Neural progenitor cell (in vitro differentiated cells): ENCODE measurements around the gene NR1H3. TPM values are rescaled to one million over a fixed set of nuclear protein-coding genes. Genes with fewer than 3 reads are reported as not detected.

Experiments used
- DNase-seq: peaks from one replicate; pipeline ENCODE4 v3.0.0-alpha.2; 2016; ENCODE audit warnings: low spot score
- H2AFZ ChIP-seq: fragments of 200-600 bp; sonication (generic); replicated peaks from 2 replicates; pipeline ENCODE4 v1.6.1; 2016; ENCODE audit warnings: antibody characterized with exemption
- H3F3A ChIP-seq: fragments of 200-600 bp; sonication (generic); 2 replicates; pipeline ENCODE4 v1.6.1; 2016; ENCODE audit warnings: antibody characterized with exemption, low read depth
- H3K27ac ChIP-seq: fragments of 200-600 bp; sonication (generic); 2 replicates; pipeline ENCODE4 v1.5.1; 2016; ENCODE audit warnings: mild to moderate bottlenecking
- H3K27me3 ChIP-seq: fragments of 200-600 bp; sonication (generic); 2 replicates; pipeline ENCODE4 v1.6.1; 2016; ENCODE audit warnings: mild to moderate bottlenecking, moderate library complexity
- H3K36me3 ChIP-seq: fragments of 200-600 bp; sonication (generic); 2 replicates; pipeline ENCODE4 v1.5.1; 2016
- H3K4me1 ChIP-seq: fragments of 200-600 bp; sonication (generic); 2 replicates; pipeline ENCODE4 v1.6.1; 2016; ENCODE audit warnings: mixed run types
- H3K4me2 ChIP-seq: fragments of 200-600 bp; sonication (generic); 2 replicates; pipeline ENCODE4 v1.6.1; 2016
- H3K4me3 ChIP-seq: fragments of 200-600 bp; sonication (generic); 2 replicates; pipeline ENCODE4 v1.5.1; 2016
- H3K79me2 ChIP-seq: fragments of 200-600 bp; sonication (generic); 2 replicates; pipeline ENCODE4 v1.6.1; 2016; ENCODE audit warnings: low read depth
- H3K9ac ChIP-seq: fragments of 200-600 bp; sonication (generic); 2 replicates; pipeline ENCODE4 v1.6.1; 2016
- H3K9me3 ChIP-seq: fragments of 200-600 bp; sonication (generic); 2 replicates; pipeline ENCODE4 v1.5.1; 2016; ENCODE audit warnings: low read depth
- H4K20me1 ChIP-seq: fragments of 200-600 bp; sonication (generic); 2 replicates; pipeline ENCODE4 v1.6.1; 2016; ENCODE audit warnings: low read depth
- H3K27ac Mint-ChIP-seq: 3 replicates; pipeline ENCODE4 v1.8.0; 2021; ENCODE audit warnings: mixed read lengths
- H3K27me3 Mint-ChIP-seq: 2 replicates; pipeline ENCODE4 v1.8.0; 2022; ENCODE audit warnings: low read depth, mild to moderate bottlenecking, inconsistent platforms, moderate library complexity, mixed read lengths; ENCODE audit not compliant: insufficient read depth
- H3K36me3 Mint-ChIP-seq: 3 replicates; pipeline ENCODE4 v1.8.0; 2021; ENCODE audit warnings: mixed read lengths
- H3K4me1 Mint-ChIP-seq: 3 replicates; pipeline ENCODE4 v1.8.0; 2021; ENCODE audit warnings: mixed read lengths
- H3K4me3 Mint-ChIP-seq: 3 replicates; pipeline ENCODE4 v1.8.0; 2021; ENCODE audit warnings: mild to moderate bottlenecking, moderate library complexity, mixed read lengths
- H3K9me3 Mint-ChIP-seq: 3 replicates; pipeline ENCODE4 v1.8.0; 2020; ENCODE audit warnings: mixed read lengths
- EZH2 ChIP-seq: fragments of 200-600 bp; sonication (generic); IDR thresholded peaks from 2 replicates; pipeline ENCODE4 v1.6.1; 2017; ENCODE audit warnings: antibody characterized with exemption, mild to moderate bottlenecking, moderate library complexity
- EZH2phosphoT487 ChIP-seq: fragments of 200-600 bp; sonication (generic); IDR thresholded peaks from 2 replicates; pipeline ENCODE4 v1.6.1; 2017; ENCODE audit warnings: antibody characterized with exemption
- total RNA-seq: library from RNA; depleted of rRNA; stranded (reverse); fragments of >200 nt; gene quantifications from 2 replicates; pipeline ENCODE4 v1.2.3, GENCODE V29; 2015; ENCODE audit warnings: low replicate concordance
- TF ChIP-seq, protein P1 (sequence below): fragments of 200-600 bp; sonication (generic); IDR thresholded peaks from 2 replicates; pipeline ENCODE4 v1.5.1; 2017; ENCODE audit warnings: antibody characterized with exemption, mild to moderate bottlenecking

Gene NR1H3
- total RNA-seq, 1 donor from 2014 or later = 7.5 TPM

DNA sequence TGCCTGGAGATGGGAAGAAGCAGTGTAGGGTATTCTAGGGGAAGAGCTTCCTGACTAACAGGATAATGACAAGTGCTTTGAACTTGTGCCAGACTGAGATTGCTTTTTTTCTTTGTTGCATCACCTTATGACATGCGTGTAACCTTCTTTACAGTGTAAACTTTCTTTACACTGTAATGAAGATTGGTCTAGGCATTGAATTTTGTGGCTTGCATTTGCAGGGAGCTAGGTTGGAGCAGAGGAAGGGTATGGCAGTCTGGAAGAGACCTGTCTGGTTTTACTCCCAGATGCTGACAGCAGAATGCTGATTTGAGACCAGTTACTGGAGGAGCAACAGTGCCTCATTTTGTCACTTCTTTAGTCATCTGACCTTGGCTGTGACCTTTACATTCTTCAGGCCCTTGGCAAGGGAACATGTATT, 37.4 kb upstream of the NR1H3 start:
- H3K79me2 ChIP-seq = peaks cover 42% of the 10 kb centered on the region
- Mint-ChIP-seq H3K27ac (peak overlapping the region; percentile 29), H3K27me3 (peaks cover 8% of the 10 kb centered on the region), H3K4me1 (peaks cover 15% of the 10 kb centered on the region), H3K4me3 (no peak overlapping the region), H3K9me3 (no peaks in the 10 kb centered on the region), H3K36me3 (no peaks in the 10 kb centered on the region)
- no peaks in the 10 kb centered on the region for H3K27me3 ChIP-seq
- no peak overlapping the region for H3K4me3 ChIP-seq
- H3K36me3 ChIP-seq = no peaks in the 10 kb centered on the region
- no peak overlapping the region for H3K27ac ChIP-seq
- no peak for DNase-seq
- peaks cover 3% of the 10 kb centered on the region for H4K20me1 ChIP-seq
- no peaks in the 10 kb centered on the region for H3K9me3 ChIP-seq
- TF ChIP-seq EZH2phosphoT487 (no peak), EZH2 (no peak)
- TF ChIP-seq, protein P1, sequence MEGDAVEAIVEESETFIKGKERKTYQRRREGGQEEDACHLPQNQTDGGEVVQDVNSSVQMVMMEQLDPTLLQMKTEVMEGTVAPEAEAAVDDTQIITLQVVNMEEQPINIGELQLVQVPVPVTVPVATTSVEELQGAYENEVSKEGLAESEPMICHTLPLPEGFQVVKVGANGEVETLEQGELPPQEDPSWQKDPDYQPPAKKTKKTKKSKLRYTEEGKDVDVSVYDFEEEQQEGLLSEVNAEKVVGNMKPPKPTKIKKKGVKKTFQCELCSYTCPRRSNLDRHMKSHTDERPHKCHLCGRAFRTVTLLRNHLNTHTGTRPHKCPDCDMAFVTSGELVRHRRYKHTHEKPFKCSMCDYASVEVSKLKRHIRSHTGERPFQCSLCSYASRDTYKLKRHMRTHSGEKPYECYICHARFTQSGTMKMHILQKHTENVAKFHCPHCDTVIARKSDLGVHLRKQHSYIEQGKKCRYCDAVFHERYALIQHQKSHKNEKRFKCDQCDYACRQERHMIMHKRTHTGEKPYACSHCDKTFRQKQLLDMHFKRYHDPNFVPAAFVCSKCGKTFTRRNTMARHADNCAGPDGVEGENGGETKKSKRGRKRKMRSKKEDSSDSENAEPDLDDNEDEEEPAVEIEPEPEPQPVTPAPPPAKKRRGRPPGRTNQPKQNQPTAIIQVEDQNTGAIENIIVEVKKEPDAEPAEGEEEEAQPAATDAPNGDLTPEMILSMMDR = no peak
- H3K4me1 ChIP-seq = peaks cover 25% of the 10 kb centered on the region
- no peaks in the 10 kb centered on the region for H3F3A ChIP-seq
- no peak overlapping the region for H2AFZ ChIP-seq
- H3K4me2 ChIP-seq = no peak overlapping the region
- no peak overlapping the region for H3K9ac ChIP-seq

DNA sequence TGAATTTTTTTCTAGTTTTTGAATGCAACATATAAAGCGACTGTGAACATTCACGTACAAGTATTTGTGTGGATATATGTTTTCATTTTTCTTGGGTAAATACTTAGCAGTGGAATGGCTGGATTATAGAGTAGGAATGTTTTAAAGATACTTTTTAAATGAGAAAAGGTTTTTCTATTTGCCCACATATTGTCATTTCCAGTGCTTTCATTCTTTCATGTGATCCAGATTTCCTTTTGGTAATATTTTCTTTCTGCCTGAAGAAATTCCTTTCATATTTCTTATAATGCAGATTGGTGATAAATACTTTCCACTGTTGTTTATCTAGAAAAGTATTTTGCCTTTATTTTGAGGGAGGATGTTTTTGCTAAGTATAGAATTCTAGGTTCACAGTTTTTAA, 35.1 kb upstream of the NR1H3 start:
- H3K27me3 Mint-ChIP-seq = peaks cover 5% of the 10 kb centered on the region
- H3K4me2 ChIP-seq = no peak overlapping the region
- H4K20me1 ChIP-seq = peaks cover 3% of the 10 kb centered on the region
- H3K4me1 Mint-ChIP-seq = peaks cover 8% of the 10 kb centered on the region
- no peak overlapping the region for H3K27ac ChIP-seq
- H3K36me3 ChIP-seq = no peaks in the 10 kb centered on the region
- H3K9me3 ChIP-seq = no peaks in the 10 kb centered on the region
- H3K79me2 ChIP-seq = peaks cover 20% of the 10 kb centered on the region
- TF ChIP-seq EZH2phosphoT487 (no peak), EZH2 (no peak)
- TF ChIP-seq, protein P1 = no peak
- no peaks in the 10 kb centered on the region for H3K27me3 ChIP-seq
- no peak for DNase-seq
- H3F3A ChIP-seq = no peaks in the 10 kb centered on the region
- H3K4me3 ChIP-seq = no peak overlapping the region
- H3K27ac Mint-ChIP-seq = no peak overlapping the region
- H3K9me3 Mint-ChIP-seq = no peaks in the 10 kb centered on the region
- H3K4me3 Mint-ChIP-seq = no peak overlapping the region
- H3K36me3 Mint-ChIP-seq = no peaks in the 10 kb centered on the region
- H3K9ac ChIP-seq = no peak overlapping the region
- no peak overlapping the region for H2AFZ ChIP-seq
- H3K4me1 ChIP-seq = peaks cover 5% of the 10 kb centered on the region

DNA sequence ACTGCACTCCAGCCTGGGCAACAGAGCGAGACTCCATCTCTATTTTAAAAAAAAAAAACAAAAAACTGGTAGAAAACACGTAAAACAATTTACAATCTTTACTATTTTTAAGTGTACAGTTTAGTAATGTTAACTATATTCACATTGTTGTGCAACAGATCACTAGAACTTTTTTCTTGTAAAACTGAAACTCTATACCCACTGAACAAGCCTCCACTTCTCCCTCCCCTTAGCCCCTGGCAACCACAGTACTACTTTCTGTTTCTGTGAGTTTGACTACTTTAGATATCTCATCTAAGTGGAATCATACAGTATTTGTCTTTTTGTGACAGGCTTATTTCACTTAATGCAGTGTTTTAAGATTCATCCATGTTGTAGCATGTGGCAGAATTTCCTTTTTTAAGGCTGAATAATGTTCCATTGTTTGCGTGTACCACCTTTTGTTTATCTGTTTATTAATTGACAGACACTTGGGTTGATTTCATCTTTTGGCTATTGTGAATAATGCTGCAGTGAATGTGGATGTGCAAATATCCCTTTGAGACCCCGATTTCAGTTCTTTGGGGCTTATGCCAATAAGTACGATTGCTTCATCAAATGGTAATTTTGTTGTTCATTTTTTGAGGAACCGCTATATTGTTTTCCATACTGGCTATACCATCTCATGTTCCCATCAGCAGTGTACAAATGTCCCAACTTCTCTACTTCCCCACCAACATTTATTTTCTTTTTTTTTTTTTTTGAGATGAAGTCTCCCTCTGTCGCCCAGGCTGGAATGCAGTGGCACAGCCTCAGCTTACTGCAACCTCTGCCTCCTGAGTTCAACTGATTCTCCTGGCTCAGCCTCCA, 32.0 kb upstream of the NR1H3 start:
- Histone ChIP-seq H3K27me3 (no peaks in the 10 kb centered on the region), H3F3A (no peaks in the 10 kb centered on the region), H3K4me3 (no peak overlapping the region), H3K27ac (no peak overlapping the region), H3K4me2 (no peak overlapping the region), H2AFZ (no peak overlapping the region), H3K36me3 (no peaks in the 10 kb centered on the region), H3K79me2 (no peaks in the 10 kb centered on the region), H3K4me1 (no peaks in the 10 kb centered on the region), H3K9ac (no peak overlapping the region), H4K20me1 (no peaks in the 10 kb centered on the region), H3K9me3 (no peaks in the 10 kb centered on the region)
- H3K9me3 Mint-ChIP-seq = no peaks in the 10 kb centered on the region
- no peaks in the 10 kb centered on the region for H3K4me1 Mint-ChIP-seq
- no peak for DNase-seq
- no peak overlapping the region for H3K27ac Mint-ChIP-seq
- no peaks in the 10 kb centered on the region for H3K36me3 Mint-ChIP-seq
- no peak for TF ChIP-seq EZH2phosphoT487
- TF ChIP-seq, protein P1 = no peak
- no peak for TF ChIP-seq EZH2
- no peak overlapping the region for H3K4me3 Mint-ChIP-seq
- H3K27me3 Mint-ChIP-seq = peaks cover 2% of the 10 kb centered on the region
